Measurements from ENCODE around the gene XRCC1. TPM values are rescaled to one million over a fixed set of nuclear protein-coding genes. Genes with fewer than 3 reads are reported as not detected.
"Not testable (repeated sequence)": the region's sequence is repeated elsewhere in the genome, so short reads cannot be mapped to it uniquely, and the experiment has no call there.

Gene XRCC1
- total RNA-seq, 2 donors from 2014 or later: 16.5 to 17.3 TPM

- intact Hi-C loops (cut with DNase I, micrococcal nuclease): not testable (repeated sequence)
Measured at GRCh38 chr19:43587029-43587428, 11.7 kb upstream of the XRCC1 start.

GRCh38 chr19:43586346-43586745 lies 11.0 kb upstream of the XRCC1 start:
- no peak for DNase-seq
- intact Hi-C loops (cut with DNase I, micrococcal nuclease): no loop called here
- ATAC-seq: no peak

More at GRCh38 chr19:43587029-43587428, 11.7 kb upstream of the XRCC1 start:
- not testable (repeated sequence) for ATAC-seq, DNase-seq

GRCh38 chr19:43584484-43584883 lies 9.2 kb upstream of the XRCC1 start:
- ATAC-seq (no peak), DNase-seq (no peak)
- intact Hi-C loops (cut with DNase I, micrococcal nuclease): no loop called here

- DNase-seq: no peak
- intact Hi-C loops (cut with DNase I, micrococcal nuclease): no loop called here
- no peak for ATAC-seq
Measured at GRCh38 chr19:43582495-43582894, 7.2 kb upstream of the XRCC1 start.

- intact Hi-C loops (cut with DNase I, micrococcal nuclease): no loop called here
- DNase-seq (no peak), ATAC-seq (no peak)
Measured at GRCh38 chr19:43581467-43581866, 6.1 kb upstream of the XRCC1 start.

- intact Hi-C loops (cut with DNase I, micrococcal nuclease): no loop called here
- DNase-seq: no peak
- ATAC-seq: no peak
Measured at GRCh38 chr19:43578787-43579186, 3.5 kb upstream of the XRCC1 start.

- DNase-seq (peak in 1 of 2 donors; percentile 24), ATAC-seq (no peak)
- intact Hi-C loops (cut with DNase I, micrococcal nuclease): no loop called here
Measured at GRCh38 chr19:43575955-43576878, 890 bp upstream of the XRCC1 start.

GRCh38 chr19:43574424-43575155 lies 737 bp downstream of the XRCC1 start:
- peak in 1 of 2 donors; percentile 25 for DNase-seq
- intact Hi-C loops (cut with DNase I, micrococcal nuclease): no loop called here

GRCh38 chr19:43572171-43572588 lies 3.1 kb downstream of the XRCC1 start:
- DNase-seq (no peak), ATAC-seq (peak; percentile 35)
- intact Hi-C loops (cut with DNase I, micrococcal nuclease): no loop called here

More at GRCh38 chr19:43574424-43575155, 737 bp downstream of the XRCC1 start:
- no peak for ATAC-seq

- no peak for ATAC-seq
- no peak for DNase-seq
- intact Hi-C loops (cut with DNase I, micrococcal nuclease): no loop called here
Measured at GRCh38 chr19:43570174-43570791, 5.0 kb downstream of the XRCC1 start.

GRCh38 chr19:43569657-43570056 lies 5.7 kb downstream of the XRCC1 start:
- ATAC-seq (no peak), DNase-seq (no peak)
- intact Hi-C loops (cut with DNase I, micrococcal nuclease): no loop called here

- DNase-seq (no peak), ATAC-seq (no peak)
- intact Hi-C loops (cut with DNase I, micrococcal nuclease): no loop called here
Measured at GRCh38 chr19:43564800-43565199, 10.5 kb downstream of the XRCC1 start.

- ATAC-seq (no peak), DNase-seq (no peak)
- intact Hi-C loops (cut with DNase I, micrococcal nuclease): no loop called here
Measured at GRCh38 chr19:43563816-43564457, 11.4 kb downstream of the XRCC1 start.

GRCh38 chr19:43562698-43563241 lies 12.6 kb downstream of the XRCC1 start:
- peak; percentile 78 for DNase-seq
- peak; percentile 64 for ATAC-seq
- intact Hi-C loops (cut with DNase I, micrococcal nuclease): no loop called here

- ATAC-seq (no peak), DNase-seq (no peak)
- intact Hi-C loops (cut with DNase I, micrococcal nuclease): no loop called here
Measured at GRCh38 chr19:43562226-43562697, 13.1 kb downstream of the XRCC1 start.

- DNase-seq (no peak), ATAC-seq (no peak)
- intact Hi-C loops (cut with DNase I, micrococcal nuclease): no loop called here
Measured at GRCh38 chr19:43561139-43561970, 14.0 kb downstream of the XRCC1 start.

GRCh38 chr19:43560687-43561086 lies 14.6 kb downstream of the XRCC1 start:
- intact Hi-C loops (cut with DNase I, micrococcal nuclease): no loop called here
- ATAC-seq: no peak

More at GRCh38 chr19:43560687-43561086, 14.6 kb downstream of the XRCC1 start:
- DNase-seq: no peak

Data from left colon (tissue), 2 donors.